ENCODE results near the gene MYH7B.
A peak's percentile ranks its signal among the peaks of the same experiment; 100 is the strongest.

Gene MYH7B

DNA sequence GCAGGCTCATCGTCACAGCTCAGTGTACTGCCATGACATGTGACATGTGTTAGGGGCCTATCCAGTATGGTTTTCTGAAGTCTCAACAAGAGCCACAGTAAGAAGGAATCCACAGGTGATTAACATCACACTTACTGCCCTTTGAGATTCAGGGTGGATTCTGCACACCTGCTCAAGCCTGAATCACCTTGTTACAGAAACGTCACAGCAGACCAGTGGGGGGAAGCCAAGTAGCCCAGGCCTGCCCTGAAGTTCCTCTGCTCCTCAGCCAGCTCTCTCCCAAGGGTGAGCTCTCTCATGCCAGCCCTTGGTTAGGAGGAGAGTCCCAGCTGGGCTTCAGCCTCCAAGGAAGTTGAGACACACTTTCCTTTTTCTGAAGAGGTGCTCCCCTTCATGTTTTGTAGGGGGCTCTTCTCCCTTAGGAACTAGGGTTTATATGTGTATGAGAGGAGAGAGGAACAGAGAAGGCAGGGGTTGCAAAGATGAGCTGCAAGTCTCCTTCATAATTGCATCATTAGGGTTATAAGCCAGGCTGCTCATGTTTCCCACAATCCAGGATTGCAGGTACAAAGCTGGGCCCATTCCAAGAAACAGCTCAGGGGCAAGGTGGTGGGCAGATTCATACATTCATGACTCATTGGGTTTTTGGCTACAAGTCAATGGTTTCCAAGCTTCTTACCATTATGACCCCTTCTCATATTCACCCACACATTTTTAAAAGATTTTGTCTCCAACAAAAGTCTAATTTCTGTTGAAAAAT is 11.7 kb upstream of the MYH7B start:
- DNase-seq = no peak

DNA sequence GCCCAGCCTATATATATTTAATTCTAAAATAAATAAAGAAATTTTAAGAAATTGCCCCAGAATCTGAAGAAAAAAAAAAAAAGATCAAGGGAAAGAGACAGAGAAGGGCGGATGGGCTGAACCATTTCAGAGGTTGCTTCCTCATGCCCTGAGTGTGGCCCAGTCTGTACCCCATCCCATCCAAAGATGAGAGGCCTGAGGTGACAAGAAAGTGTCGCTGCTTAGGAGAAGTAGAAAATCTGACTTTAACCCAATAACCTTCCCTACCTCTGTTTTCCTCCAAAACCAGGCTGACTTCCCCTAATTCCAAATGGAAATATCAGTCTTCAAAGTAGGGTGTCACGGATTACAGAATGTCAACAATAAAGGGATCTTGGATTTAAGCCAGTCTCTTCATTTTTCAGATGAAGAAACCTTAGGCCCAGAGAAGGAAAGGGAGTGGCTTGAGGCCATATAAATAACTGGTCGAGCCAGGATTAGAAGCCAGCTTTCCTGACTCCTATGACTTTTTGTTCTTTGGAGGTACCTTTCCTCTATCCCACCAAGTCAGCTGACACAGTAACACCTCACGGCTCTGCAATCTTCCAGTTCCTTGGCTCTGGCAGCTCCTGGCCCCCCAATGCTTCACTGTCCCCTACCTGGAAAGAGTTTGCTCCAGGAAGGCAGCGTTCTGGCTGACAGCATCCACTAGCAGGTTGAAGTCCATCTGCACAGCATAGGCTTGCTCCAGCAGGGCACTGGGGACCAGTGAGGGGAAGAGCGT is 10.2 kb upstream of the MYH7B start:
- DNase-seq = no peak

DNA sequence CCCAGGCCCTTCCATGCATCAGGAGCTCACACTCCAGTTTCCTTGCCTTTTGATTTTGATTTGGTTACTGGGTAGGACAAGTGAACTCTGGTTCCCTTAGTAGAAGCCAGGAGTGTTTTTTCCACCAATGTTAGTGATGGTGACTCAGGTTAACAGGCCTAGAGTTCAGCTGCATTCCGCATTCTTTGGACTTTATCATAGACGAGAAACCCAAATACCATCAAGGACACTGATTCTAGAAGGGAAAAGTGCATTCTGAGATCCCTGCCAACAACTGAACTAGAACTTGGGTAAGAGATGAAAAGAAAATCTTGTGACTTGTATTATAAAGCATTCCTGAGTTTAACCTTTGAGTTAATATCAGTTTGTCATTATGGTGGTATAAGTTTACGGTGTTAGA is 9.0 kb upstream of the MYH7B start:
- no peak for DNase-seq

DNA sequence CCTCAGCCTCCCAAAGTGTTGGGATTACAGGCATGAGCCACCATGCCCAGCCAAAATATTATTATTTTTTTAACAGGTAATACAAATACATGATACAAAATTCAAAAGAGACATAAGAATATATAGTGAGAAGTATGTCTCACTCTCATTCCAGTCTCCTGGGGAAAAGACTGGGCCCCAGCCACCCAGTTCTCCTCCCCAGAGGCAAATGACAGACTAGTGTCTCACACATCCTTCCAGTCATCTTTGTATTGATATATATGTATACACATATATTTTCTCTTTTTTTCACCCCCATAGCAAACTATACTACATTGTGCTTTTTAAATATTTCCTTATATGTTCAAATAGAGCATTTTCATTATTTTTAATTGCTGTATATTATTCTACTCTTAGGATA is 8.3 kb upstream of the MYH7B start:
- DNase-seq = no peak

DNA sequence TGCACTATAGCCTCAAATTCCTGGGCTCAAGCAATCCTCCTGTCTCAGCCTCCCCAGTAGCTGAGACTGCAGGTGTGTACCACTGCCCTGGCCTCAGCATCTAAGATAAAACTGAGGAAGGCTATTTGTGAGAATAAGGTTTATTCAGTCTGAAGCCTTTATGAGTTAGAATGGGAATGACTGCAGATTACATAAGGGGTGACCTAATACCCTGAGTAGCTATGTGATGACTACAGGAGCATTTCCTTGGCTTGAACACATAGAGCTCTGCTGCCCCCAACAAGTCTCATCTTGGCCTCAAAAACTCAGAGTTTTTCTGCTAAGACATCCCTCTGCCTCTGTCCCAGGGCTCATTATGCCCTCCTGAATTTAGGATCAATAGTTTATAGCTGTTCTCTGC is 7.6 kb upstream of the MYH7B start:
- DNase-seq = no peak

DNA sequence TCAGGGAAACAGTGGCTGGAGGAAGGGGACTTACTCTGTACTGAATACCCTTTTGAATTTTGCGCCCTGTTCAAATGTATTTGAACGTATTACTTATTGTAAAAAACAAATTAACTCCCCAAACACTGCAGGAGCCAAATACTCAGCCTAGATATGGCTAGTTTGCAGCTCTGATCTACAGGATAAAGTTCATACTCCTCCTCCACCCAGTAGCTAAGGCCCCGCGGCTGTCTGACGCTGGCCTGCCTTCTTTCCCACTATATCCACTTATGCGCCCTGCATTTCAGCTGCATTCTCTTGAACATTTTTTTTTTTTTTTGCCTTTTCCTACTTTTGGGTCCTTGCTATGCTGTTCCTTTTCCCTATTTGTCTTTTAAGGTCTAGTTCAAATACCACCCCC is 6.5 kb upstream of the MYH7B start:
- DNase-seq = no peak

DNA sequence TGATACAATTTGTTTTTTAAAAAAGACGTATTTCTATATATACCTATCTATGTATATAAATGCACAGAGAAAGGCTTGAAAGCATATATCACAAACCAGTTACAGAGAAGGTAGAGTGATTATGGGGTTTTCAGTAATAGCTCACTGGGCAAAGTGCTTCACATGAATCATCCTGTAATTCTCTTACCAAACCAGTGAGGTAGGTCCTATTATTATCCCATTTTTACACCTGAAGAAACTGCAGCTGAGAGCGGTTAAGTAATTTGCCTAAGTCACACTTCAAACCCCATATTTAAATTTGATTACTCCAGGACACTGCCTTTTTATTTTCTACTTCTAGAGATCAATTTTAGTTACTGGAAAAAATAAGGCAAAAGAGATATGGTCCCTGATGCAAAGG is 4.4 kb upstream of the MYH7B start:
- no peak for DNase-seq

DNA sequence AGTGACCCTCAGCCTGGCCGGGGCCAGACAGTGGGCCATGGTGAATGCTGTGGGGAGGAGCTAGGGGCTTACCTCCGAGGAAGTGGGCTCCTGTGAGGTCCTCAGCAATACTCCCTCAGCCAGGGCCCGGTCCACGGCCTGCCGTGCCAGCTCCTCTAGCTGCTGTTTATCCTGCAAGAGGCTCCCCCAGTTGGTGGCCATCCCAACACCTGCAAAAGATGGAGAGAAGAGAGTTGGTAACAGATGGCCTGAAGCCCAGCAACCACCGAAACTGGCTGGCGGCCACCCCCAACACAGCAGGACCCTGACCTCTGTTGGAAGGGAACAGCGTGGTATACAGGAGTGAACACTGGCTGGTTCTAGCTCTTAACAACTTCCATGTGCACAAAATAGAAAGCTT is 4.0 kb upstream of the MYH7B start:
- DNase-seq = peak in 3 of 58 donors; percentile 4 to 11 (median 9)

DNA sequence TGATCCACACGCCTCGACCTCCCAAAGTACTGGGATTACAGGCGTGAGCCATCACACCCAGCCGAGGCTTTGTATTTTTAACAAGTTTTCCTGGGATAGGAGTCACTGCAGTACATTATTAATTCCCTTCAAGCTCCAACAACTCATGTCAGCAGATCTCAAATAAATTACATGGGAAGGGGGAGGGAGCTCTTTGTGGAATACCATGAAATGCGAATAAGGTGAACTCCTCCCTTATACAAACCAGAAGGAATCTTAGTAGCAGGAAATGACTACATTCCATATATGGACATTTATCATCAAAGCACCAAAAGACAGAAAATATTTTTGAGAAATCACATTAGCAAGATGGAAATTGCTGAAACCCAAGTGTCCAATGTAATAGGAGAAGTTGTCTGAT is 3.0 kb upstream of the MYH7B start:
- no peak for DNase-seq

DNA sequence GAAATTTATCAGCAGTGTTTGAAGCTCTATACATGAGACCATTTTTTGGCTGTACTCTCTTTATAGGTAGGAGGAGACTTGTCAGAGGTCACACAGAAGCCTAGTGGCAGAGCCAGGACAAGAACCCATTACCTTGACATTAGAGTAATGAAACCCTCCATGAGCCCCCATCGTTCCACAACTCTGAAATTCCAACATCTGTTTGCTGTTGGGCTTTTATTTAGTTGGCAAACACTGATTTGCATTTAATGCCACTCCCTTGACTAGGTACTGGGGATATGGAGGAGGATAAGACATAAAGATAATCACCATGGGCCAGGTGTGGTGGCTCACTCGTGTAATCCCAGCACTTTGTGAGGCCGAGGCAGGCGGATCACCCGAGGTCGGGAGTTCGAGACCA is 1.7 kb upstream of the MYH7B start:
- no peak for DNase-seq

DNA sequence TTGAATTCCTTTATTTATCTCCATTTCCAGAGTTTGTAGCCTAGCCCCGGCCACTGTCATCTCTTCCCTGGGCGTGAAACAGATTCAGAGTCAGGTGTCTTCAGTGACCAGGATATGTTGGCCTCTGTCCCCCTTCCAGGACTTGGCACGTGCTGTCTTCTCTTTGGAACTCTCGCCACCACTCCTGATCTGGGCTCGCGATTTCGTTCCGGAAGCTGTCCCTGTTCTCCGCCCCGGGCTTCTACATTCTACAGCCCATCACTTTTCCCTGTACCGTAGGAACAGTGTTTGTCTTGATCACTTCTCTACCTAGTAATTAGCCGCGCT is 801 bp upstream of the MYH7B start:
- peak in 7 of 58 donors; percentile 29 to 53 (median 34) for DNase-seq

DNA sequence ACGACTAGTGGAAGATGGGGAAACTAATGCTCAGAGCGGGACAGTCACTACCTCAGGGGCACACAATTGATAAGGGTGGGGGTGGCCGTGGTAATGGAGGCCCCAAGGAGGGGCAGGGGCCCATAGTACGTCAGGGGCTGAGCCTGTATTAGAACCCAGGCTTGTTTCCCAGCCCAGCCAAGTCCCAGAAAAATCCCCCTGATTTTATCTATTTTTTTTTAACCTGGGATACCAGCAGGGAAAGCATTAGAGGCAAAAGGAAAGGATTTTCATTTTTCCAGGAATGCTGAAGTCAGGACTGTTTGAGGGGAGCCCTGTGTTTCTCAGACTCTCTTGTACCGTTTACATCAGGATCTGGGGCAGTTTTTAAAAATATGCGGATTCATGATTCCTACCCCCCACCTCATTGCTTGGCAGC is 382 bp downstream of the MYH7B start:
- DNase-seq = no peak

DNA sequence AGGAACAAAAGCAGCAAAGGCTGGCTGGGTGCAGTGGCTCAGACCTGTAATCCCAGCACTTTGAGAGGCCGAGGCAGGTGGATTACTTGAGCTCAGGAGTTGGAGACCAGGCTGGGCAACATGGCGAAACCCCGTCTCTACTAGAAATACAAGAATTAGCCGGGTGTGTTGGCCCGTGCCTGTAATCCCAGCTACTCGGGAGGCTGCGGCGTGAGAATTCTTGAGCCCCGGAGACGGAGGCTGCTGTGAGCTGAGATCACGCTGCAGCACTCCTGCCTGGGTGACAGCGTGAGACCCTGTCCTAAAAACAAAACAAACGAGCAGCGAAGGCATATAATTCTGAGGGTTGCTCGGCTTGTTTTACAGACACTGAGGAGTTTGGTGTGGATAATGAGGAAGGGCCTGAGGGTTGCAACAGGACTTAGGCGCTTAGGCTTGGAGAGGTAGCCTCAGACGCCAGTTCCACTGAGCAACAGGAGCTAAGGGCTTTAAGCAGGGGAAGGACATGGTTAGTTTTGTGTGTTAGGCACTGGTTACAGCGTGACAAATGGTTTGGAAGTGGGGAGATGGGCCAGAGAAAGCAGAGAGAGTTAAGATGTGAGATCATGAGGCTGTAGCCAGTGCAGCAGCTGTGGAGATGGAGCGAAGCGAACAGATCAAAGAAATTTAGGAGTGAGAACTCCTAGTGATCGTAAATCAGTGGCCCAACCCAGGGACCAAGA is 1.2 kb downstream of the MYH7B start:
- no peak for DNase-seq

DNA sequence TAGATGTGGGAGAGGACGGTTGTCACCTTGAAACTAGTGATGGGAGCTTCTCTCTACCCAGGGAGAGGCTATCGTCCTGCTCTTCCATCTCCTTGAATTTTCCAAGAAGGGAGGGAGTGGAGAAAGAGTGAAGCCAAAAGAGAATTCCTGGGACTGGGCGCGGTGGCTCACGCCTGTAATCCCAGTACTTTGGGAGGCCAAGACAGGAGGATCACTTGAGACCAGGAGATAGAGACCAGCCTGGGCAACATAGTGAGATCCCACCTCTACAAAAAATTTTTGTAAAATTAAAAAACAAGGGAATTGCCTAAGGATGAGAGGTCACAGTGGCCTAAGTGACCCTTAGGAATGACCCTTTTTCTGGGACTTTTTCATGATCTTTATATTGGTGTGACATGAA is 8.8 kb downstream of the MYH7B start:
- no peak for DNase-seq

DNA sequence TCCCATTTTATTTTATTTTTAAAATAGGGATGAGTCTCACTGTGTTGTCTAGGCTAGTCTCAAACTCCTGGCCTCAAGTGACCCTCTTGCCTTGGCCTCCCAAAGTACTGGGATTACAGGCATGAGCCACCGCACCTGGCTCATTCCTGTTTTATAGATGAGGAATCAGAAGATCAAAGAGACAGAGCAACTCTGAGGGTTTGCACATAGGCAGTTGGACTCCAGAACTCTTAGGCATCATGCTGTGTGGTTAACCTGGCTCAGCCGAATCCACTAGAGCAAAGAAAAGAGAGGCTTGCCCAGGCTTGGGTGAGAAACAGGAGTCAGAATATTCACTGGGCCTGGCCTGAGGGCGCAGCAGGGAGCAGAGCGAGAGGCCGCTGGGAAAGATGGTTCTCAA is 9.4 kb downstream of the MYH7B start:
- DNase-seq = no peak

DNA sequence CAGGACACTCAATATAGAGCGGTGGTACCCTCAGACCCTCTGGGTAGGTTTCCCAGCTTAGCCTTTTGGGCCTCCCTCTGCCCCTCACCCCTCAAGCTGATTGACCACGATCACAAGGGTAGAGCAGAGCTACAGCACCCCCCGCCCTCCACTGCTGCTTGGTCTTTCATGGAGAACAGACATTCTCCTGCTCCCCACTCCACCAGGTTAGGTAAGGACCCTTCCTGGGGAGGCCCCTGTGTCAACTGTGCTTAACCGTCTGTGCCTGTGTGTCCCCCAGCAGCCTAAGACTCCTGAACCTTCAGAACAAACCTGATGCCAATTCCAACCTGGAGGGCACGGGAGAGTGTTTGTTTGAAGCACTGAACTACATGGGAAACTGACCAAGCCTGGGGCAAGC is 11.8 kb downstream of the MYH7B start:
- no peak for DNase-seq

DNA sequence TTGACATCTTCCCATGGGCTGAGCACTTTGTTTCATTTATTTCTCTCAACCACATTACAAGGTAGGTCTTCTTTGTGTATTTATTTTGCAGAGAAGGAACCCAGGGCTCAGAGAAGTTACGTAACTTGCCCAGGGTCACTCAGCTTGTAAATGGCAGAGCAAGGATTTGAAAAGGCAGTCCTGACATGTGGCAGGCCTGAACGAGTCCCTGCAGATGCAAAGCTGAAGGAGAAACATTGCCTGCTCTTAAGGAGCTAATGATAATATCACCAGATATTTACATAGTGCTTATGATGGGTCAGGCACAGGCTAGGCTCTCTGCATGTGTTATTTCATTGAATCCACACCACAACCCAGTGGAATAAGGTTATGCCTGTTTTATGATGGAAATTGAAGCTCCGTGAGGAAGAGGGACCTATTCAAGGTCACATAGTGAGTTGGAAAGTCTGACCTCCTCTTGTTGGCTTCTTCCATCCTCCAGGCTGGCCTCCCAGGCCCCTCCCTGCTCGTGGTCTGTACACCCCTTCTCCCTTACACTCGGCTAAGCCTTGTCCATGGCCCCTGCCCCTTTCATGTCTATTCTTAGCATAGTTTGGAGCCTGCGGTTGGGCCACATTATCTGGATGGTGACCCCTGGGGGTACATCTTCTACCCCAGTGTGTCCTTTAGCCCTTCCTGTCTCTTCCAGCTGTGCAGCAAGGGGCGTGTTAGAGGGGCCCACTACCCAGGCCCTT is 12.5 kb downstream of the MYH7B start:
- no peak for DNase-seq

DNA sequence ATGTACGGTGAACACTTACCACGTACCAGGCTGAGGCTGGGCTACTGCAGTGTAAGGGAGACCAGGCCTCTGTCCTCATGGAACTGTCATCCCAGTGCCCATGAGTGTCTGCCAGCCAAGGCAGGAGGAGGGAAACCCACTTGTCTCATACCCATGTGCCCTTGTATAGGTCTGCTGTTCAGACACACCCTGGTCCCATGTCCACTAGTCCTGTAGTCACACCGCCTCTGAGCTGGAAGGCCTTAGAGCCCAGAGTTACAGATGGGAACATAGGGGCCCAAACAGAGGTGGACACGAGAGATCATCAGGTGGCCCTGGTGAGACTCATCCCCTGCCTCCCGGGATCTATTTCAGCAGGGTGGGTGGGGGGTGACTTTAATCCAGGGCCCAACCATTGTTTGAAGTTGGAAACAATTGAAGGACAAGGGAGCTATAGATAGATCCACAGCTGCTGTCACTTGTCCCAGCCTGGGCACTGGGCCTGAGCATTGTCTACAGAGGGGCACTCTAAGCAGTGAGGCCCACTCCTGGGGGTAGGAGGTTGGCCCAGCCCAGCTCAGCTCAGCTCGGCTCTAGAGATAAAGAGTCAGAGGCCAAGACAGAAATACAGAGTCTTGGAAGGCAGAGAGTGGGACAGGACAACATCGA is 14.6 kb downstream of the MYH7B start:
- DNase-seq = peak in 42 of 58 donors; percentile 14 to 89 (median 61)

DNA sequence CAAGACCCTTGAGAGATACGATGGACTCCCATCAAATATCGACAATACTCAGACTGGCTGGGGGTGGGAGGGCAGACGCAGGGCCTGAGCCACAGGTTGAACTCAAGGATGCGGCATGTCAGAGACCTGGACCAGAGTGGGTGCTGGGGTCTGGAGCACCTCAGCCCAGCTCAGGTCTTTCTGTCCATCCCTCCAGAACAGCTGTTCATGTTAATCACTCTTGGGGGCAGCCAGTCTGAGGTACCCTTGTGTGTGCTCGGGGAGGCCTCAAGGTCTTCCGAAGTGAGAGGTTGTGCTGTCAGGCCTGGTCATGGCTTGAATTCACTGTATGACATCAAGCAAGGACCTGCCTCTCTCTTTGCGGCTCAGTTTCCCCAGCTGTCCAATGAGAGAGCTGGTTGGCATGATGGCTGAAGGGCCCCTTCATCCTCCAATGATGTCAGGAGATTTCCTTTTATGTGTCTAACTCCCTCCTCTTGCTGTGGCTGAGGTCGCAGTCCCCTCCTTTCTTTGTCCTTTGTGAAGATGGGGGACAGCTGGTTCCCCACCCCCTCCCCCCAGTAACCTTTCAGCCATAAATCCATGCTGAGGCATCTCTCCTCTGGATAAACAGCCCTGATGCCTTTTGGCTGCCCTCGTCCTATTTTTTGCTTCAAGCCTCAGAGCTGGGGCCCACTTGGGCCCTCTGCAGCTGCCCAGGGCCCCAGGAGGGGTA is 15.3 kb downstream of the MYH7B start:
- DNase-seq = peak in 1 of 58 donors; percentile 35

DNA sequence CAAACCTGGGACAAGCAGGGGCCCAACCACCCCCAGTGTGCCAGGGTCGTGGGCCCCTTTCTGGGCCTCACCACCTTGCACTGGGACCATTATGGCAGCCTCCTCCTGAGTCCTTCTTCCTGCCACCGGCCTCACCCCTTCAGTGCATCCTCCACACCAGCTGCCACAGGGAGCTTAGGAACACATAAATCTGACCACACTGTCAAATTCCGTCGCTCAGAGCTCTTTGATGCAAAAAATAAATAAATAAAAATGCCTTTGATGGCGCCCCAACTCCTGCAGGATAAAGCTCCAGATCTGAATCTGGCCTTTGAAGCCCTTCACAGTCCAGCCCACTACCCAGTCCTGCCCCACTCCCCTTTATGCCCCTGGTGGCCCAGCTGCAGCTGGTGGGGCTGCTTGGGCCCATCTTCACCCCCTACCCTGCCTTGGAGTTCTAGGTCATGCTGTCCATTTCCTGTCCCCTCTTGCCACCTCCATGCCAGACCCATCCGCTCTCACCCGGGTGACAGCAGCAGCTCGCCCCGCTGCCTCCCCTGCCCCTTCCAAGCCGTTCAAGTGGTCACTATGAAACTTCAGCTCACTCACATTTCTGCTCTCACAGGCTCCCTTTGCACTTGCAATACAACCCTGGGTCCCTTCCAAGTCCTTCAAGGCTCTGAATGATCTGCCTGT is 16.0 kb downstream of the MYH7B start:
- no peak for DNase-seq

Measured in anterior cingulate cortex (tissue), 58 donors.